Erythroblast (primary cell): ENCODE measurements around the gene KANSL1.

Source experiments
- DNase-seq, 2 experiments: peaks; one replicate each; lab custom pipeline; 2025; lab: John Stamatoyannopoulos, UW
- GATA1 ChIP-seq: IDR thresholded peaks from 2 replicates; pipeline ENCODE4 v1.6.1; 2011; ENCODE audit warnings: low read depth, mild to moderate bottlenecking, control low read depth, low read length, moderate library complexity
- POLR2A ChIP-seq: IDR thresholded peaks from 2 replicates; pipeline ENCODE4 v1.6.1; 2011; ENCODE audit warnings: mild to moderate bottlenecking, low read length

The KANSL1 gene

DNA sequence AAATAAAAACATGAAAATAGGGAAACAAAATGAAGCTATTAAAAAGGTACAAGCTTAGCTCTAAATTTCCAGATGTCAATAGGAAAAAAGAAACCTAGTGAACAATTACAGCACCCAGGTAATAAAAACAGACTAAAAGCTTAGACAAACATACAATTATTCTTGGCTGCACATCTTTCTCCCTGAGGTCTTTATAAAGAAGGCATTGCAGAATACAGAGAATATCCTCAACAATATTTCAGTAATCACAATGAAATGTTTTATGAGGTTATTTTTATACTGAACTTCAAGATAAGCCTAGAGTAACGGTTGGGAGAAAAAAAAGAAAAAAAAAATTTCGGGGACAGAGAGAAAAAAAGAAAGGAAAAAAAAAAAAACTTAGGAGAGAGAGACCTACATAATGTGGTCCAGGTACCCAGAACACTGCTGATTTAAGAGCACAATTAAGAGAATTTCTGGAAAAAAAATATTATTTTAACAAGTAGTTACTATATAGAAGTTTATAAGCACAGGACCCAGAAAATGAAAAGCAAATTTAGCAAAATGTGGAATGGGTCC lies 26.5 kb downstream of the KANSL1 start:
- DNase-seq: no peak
- TF ChIP-seq POLR2A: no peak
- TF ChIP-seq GATA1: no peak

DNA sequence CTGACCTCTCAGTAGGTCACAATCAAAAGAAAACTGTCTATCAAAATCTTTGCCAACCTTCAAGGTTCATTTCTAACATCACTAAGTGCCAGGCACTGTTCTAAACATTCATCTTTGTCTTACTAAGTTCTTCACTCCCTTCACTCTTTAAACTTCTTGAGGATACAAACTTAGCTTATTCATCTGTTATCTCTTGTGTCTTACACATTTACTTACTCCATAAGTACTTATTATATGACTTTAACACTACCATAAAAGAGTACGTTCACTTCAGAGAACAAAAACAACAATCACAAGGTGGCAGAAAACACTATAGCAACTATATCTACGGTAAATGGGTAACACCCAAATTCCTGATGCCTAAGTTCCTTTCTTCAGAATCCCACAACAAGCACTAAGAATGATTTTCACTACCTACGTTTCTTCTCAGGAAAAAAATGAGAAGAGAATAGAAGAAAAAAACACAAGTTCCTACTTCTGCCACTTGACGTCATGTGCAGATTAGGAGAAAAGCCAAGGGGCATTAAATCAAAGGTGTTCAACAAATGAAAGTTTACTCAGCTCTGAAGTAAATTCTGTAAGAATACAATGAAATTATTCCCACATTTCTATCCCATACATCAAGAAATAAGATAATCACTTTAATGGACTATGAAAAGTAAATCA lies 29.2 kb downstream of the KANSL1 start:
- DNase-seq: no peak
- TF ChIP-seq GATA1: no peak
- TF ChIP-seq POLR2A: no peak

- no peak for DNase-seq
- TF ChIP-seq GATA1: no peak
- TF ChIP-seq POLR2A: no peak
Measured at GRCh38 chr17:46163316-46163715, 29.9 kb downstream of the KANSL1 start.

- DNase-seq: no peak
Measured at GRCh38 chr17:46162866-46163265, 30.4 kb downstream of the KANSL1 start.

GRCh38 chr17:46160169-46160568 lies 33.1 kb downstream of the KANSL1 start:
- no peak for DNase-seq
- TF ChIP-seq POLR2A: no peak
- TF ChIP-seq GATA1: no peak

More at GRCh38 chr17:46162866-46163265, 30.4 kb downstream of the KANSL1 start:
- TF ChIP-seq POLR2A (no peak), GATA1 (no peak)

DNA sequence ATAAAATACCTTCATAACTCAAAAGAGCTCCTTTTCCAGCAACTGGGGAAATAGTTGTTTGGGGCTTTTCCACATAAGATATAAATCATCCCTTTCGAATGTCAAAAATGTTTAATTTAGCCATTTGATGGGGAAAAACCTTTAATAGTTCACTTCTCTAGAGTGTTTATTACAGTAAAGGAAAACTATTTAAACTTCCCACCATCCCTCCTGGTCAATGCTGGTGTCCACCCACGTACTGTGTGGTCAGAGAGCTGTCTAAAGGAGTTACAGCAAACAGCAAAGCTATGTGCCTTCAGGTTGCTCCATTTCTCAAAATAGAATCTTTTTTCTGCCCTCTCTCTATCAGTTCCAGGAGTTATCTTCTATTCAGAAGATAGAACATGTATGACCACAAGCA lies 33.5 kb downstream of the KANSL1 start:
- no peak for TF ChIP-seq POLR2A
- TF ChIP-seq GATA1: no peak
- no peak for DNase-seq

DNA sequence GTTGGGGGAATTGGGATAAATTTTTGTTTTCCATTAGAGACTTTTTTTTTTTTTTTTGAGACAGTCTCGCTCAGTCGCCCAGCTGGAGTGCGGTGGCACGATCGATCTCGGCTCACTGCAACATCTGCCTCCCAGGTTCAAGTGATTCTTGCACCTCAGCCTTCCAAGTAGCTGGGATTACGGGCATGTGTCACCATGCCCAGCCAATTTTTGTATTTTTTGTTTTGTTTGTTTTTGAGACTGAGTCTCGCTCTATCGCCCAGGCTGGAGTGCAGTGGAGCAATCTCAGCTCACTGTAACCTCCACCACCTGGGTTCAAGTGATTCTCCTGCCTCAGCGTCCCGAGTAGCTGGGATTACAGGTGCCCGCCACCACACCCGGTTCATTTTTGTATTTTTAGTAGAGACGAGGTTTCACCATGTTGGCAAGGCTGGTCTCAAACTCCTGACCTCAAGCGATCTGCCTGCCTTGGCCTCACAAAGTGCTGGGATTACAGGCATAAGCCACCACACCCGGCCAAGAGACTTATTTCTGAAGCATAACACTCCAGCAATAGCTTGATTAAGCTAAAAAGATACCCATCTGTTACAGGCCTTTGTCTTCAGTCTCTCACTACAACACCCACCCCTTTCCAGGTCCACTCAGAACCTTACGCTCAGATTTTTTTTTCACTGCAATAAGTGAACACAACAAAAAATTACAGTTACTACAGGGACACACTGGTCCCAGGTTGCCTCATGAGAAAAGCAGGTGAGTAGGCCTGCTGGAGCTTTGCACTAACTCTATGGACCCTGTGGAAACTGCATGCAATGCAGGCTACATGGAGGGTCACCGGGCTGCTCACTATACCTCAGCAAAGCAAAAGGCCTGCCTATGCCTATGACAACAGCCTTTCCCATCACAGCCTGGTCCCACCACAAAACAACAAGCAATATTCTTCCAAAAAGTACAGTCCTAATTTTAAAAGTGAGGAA lies 34.6 kb downstream of the KANSL1 start:
- TF ChIP-seq GATA1: no peak
- no peak for TF ChIP-seq POLR2A
- DNase-seq: peak in 1 of 2 experiments; percentile 31

- no peak for DNase-seq
- TF ChIP-seq GATA1 (no peak), POLR2A (no peak)
Measured at GRCh38 chr17:46157443-46158062, 35.7 kb downstream of the KANSL1 start.

- no peak for TF ChIP-seq GATA1
- TF ChIP-seq POLR2A: no peak
- DNase-seq: no peak
Measured at GRCh38 chr17:46154151-46154816, 38.9 kb downstream of the KANSL1 start.

GRCh38 chr17:46152423-46152822 lies 40.8 kb downstream of the KANSL1 start:
- TF ChIP-seq GATA1 (no peak), POLR2A (no peak)
- DNase-seq: no peak

DNA sequence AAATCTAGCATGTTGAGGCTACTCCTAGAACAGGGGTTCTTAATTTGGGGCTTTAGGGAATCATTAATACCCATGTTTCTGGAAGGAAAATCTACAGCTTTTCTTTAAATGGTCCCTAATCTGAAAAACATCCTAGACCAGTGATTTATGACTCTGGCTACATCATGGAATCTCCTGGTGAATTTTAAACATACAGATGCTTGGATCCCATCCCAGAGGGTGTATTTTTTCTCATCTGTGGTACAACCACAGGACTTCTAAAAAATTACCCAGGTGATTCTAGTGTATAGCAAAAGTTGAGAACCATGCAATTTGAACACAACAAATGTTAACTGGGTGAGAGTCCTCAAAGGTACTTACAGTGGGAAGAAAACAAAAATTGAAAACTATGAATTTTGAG lies 41.5 kb downstream of the KANSL1 start:
- DNase-seq: no peak
- TF ChIP-seq POLR2A (no peak), GATA1 (no peak)

DNA sequence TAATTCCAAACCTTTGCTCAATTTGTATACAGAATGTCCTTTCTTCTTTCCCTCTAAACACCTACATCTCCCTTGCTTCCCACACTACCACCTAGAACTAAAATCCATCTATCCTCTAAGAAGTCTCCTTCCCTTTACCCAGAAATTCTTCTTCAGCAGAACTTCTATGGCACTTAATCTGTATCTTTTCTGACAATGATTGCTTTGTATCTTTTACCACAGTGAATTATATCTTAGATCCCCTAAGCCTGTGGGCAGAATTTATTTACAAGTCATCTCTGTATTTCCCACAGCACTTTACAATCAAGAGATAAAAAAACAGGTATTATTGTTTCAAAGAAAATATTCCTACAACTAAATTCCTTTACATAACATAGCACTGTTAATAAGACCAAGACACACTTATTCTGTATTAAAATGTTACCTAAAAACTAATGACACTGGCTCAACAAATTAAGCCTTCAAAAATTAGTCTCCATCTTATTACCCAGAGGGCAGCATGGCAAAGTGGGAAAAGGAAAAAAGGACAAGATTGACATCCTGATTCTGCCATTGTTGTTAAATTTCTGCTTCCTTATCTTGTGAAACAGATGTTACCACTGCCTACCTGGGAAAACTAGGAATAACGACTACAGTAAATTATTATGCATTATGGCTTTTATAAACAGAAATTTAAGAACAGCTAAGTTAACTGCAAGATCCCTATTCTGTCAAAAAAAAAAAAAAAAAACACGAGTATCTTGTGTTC lies 42.8 kb downstream of the KANSL1 start:
- no peak for TF ChIP-seq GATA1
- no peak for TF ChIP-seq POLR2A
- DNase-seq: no peak

DNA sequence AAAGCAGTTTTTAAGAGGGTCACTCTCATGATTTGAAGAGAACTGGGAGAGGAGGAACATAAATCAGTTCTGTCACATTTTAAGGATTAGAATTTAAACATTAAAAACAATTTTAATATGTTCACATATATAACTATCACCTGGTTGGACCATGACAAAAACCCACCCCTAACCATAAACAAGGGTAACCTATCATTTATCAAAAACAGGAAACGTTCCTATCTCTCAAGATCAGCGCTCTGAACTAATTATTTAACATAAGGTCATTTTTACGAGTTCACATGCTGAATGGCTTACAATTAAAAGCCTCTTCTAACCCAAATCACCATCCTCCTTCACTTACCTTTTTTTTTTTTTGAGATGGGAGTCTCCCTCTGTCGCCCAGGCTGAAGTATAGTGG lies 45.0 kb downstream of the KANSL1 start:
- TF ChIP-seq POLR2A: no peak
- TF ChIP-seq GATA1: no peak
- no peak for DNase-seq
